Activated effector memory CD4-positive, alpha-beta T cell treated with anti-CD3 and anti-CD28 coated beads, Interleukin-2, amount 50 U/mL, for 16 hours (primary cell): ENCODE data around the gene BTBD16.

ENCODE experiments used
- DNase-seq: peaks from one replicate; pipeline ENCODE4 v3.0.0-alpha.2; 2020

Gene BTBD16

DNA sequence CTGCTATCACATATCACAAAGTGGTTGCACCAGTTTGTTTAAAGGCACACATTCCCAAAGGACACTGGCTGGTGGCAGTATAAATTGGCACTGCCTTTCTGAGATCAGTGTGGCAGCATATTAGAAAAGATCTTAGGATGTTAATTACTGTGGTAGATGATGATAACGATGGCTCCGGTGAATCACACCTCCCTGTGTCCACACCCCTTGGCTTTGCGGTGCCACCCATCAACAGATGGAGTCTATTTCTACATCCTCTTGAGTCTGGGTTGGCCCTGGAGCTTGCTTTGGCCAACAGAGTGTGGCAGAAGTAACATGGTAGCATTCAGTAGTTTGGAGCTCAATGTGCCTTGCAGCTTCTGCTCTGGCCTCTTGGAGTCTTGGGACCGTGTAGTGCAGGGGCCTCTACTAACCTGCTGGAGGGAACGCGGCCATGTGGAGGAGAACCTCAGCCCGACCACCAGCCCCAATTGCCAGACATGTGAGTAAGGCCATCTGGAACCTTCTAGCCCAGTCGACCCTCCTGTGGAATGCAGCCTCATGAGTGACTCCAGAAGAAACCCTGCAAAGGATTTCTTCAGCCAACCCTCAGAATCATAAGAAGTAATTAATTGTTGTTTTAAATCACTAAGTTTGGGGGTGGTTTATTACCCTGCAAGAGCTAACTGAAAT, 76.2 kb downstream of the BTBD16 start:
- DNase-seq: no peak

DNA sequence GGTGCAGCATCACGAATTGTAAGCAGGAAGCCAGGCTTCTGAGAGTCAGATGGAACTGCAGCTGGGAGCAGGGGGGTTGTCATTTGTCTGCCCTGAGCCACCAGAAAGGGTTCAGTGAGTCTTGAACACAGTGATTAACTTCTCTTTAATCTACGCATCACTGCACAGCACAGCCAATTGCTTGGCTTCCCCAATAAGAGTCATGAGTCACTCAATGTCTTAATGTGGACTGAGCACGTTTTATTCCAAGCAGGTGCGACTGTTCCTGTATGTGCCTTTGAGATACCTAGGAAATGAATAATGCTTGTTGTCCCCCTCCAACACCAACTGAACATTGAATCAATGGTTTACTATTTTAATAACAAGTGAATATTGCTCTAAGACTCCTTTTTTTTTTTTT, 77.4 kb downstream of the BTBD16 start:
- DNase-seq: no peak

DNA sequence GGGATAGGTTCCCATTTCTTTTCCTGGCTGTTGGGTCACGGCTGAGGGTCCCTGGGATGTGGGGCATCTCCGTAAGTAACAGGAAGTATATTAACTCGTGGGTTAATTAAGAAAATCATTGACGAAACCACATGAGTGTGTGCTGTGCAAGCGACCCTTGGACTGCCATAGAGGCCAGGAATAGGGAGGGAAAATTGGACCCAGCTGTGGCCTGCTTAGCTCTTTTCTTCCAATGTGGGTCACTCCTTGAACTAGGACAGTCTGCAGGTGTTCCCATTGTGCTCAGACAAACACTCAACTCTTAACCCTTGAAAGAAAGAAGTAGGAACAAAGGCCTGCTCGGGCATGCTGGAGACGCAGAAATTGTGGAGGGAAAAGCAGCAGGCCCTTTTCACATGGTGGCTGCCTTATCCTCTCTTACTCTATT, 77.9 kb downstream of the BTBD16 start:
- no peak for DNase-seq

DNA sequence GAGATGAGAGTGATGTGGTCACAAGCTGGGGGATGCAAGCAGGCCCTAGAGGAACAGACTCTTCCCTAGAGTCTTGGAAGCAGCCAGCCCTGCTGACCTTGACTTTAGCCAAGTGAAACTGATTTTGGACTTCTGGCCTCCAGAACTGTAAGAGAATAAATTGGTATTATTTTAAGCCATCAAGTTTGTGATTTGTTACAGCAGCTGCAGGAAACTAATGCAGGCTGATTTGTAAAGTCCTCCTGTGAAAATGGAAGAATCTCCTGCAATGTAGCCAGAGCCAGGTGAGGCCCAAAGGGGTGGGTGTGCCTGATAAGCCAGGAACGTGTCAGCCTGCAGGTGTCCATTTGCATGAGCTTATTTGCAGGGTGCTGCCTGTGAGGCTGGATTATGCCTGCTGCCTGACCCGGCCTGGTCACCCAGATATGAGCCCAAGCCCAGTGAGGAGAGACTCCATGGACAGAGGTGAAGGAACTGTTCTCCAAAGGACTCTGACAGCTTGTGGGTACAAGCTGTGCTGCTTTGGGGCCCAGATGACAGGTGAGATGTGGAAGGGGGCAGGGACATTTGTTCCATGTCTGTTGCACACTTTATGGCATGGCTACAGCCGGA, 78.8 kb downstream of the BTBD16 start:
- DNase-seq: no peak

DNA sequence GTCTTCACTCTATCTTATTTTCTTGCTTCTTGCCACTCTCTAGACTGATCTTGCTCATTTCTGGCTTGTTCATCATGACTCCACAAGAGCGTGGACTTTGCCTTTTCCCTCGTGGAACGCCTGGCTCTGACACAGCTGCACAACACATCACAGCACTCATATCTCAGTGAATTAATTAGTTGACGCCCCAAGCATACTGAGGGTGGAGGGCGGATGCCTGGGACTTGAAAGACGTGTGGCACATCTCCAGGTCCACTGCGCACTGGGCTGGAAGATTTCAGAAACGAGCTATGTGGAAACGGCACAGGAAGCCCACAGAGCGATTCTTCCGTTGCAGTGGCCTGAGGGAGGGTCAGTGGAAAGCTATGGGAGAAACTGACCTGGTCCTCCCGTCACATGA, 79.8 kb downstream of the BTBD16 start:
- DNase-seq: no peak

DNA sequence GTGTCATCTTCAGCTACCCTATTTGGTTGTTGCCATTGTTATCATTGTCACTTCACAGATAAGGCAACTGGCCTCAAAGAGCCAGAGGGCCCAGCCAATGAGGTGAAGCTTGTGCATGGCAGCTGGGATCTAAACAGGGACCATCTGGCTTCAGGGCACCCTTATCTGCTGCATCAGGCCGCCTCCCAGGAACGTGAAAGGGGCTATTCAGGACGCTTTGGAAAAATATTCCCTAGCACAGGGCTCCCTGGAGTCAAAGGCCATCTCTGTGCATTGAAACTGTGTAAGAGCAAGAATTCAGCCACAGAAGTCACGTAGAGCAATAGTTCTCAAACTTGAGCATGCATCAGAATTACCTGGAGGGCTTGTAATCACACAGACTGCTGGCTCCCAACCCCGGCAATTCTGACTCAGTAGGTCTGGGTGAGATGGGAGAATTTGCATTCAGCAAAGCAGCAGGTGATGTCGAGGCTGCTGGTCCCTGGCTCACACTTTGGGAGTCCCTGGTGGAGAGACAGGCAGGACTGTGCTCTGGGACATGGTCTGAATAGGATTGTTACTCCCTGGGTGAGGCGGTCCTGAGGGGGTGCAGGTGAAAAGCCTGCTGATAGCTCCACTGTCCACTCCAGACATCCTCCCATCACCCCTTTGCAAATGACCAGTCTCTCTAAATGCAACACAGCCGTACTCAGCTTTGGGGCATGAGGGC, 81.9 kb downstream of the BTBD16 start:
- no peak for DNase-seq

DNA sequence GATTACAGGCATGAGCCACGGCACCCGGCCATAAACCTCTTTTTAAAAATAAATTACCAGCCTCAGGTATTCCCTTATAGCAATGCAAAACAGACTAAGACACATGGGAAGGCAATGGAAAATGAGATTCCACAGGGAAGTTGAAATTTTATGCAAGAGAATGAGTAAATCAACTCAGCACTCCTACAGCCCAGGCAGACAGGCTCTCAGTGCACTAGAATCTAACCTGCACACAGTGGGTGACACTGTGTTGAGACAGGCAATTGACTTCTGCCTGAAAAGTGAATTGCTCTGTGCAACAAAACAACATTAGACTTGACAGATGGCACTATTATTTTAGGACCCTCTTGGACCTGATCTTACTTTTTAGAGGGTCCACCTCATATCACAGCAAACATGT, 83.3 kb downstream of the BTBD16 start:
- no peak for DNase-seq

DNA sequence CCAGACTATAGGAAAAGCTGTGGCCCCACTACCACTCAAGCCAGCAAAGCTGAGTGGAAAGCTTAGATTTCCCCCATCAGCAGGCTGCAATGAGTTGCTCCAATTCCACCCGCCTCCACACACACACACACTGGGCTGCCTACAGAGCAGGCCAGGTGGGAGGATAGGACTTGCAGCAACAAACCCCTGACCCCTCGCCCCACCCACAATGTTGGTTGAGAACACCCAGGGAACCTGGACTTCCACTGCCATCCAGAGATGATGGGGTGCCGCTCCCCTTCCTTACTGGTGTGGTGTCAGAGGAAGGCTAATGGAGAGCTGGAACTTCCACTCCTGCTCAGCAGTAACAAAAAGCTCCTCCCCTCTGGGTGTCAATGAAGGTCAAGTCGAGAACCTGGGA, 86.6 kb downstream of the BTBD16 start:
- no peak for DNase-seq

DNA sequence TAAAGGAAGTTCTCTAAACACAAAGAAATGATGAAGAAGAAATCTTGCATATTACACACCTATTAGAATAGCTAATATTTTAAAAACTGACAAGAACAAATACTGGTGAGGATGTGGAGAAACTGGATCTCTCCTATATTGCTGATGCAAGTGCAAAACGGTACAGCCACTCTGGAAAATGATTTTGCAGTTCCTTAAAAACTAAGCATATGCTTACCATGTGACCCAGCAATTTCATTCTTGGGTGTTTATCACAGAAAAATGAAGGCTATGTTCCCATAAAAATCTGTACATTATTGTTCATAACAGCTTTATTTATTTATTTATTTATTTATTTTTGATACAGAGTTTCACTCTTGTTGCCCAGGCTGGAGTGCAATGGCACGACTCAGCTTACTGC, 88.5 kb downstream of the BTBD16 start:
- no peak for DNase-seq

DNA sequence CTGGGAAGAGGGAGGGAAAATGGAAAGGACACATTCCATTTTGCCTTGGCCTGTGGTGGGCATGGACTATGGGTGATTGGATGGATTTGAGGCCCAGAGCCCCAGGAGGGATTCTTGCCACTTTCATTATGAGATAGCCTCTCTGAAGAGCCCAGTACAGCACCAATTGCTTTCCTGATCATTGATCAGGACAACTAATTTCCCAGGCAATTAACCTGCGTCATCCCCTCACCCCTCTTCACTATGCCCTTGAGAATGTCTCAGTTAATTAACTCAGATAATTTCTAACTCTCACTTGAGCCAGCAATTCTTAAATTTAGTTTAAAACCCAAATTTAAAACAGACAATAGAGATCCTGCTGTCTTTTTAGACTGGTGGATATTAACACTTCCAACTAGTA, 90.0 kb downstream of the BTBD16 start:
- DNase-seq: no peak

DNA sequence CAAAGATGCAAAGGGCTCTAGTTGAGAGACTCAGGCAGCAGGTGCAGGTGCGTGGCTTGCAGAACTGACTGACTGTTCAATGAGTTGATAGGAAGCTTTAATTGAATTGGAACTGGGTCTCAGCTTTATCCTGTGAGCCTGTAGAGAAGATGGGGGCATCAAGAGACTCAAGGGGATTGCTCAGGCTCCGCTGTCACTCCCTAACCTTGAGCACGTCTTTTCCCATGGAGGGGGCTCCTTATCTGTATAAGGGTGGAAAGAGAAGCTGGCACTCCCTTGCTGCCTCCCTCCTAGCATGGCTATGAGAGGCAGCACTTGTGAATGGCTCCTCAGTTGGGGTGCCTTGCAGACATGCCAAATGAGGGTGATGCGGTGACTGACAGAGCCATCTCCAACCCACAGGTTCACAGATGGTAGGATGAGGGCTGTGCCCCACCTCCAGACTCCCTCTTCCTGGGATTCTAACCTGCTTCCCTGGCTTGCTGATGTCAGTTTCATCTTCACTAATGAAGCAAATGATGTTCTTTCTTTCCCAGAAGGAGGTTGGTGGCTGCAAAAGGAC, 91.0 kb downstream of the BTBD16 start:
- no peak for DNase-seq

DNA sequence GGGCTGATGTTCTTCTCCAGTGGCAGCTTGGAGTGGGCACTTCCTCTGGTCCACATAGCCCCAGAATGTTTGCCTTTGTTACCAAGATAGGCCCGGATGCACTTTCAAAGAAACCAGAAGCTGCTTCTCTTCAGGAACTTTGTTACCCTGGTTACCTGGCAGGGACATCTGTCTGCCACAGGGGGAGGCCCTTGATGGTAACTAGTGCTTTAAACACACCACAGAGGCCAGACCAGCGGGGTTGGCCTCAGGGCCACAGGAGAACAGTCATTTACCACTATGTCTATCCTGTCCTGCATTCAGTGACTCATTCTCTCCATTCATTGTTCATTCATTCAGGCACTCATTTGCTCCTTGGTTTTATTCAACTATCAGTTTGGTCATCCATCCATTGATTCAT, 91.5 kb downstream of the BTBD16 start:
- no peak for DNase-seq

DNA sequence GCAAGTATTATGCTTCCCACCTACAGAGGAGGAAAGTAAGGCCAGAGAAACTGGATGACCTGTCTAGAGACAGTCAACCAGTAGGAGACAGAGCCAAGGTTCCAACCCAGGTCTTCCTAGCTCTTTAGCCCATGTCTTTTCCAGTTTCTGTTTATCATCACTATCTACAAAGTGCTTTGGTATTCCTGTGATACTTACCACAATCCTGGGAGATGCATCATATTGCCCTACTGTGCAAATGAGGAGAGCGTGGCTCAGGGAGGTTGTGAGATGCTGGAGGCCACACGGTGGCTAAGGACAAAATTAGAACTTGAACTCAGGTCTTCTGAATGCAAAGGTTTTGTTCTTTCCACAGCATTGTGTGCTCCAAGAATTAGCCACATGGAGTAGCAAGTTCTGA, 92.2 kb downstream of the BTBD16 start:
- no peak for DNase-seq

DNA sequence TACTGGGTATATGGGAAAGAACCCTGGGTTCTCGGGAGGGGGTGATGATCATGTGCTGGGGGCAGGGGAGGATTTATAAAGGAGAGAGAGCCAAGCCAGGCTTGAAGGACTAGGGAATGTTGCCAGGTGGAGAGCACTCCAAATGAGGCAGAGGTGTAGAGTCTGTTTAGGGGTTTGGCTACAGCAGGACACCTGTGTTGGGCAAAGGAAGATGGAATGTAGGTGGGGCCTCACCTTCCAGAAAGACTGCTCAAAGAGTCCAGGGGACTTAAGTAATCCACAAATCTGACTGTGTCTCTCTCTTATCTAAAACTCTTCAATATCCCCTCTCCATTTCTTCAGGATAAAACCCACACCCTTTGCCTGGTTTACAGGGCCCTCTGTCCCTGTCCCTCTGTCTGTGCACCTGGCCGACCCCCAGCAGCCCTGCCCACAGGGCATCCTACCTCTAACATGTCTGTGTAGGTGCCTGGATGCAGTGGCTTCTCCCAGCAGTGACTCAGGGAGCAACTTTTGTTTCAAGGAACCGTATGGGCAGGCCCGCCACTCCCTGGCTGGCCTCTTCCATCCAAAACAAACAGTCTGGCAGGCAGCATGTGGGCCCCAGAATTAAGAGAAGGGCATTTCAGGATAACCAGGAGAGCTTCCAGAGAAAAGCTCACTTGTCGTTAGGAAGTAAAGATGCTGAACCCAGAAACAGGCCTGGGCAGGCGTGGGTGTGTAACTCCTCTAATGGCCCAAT, 92.8 kb downstream of the BTBD16 start:
- no peak for DNase-seq

DNA sequence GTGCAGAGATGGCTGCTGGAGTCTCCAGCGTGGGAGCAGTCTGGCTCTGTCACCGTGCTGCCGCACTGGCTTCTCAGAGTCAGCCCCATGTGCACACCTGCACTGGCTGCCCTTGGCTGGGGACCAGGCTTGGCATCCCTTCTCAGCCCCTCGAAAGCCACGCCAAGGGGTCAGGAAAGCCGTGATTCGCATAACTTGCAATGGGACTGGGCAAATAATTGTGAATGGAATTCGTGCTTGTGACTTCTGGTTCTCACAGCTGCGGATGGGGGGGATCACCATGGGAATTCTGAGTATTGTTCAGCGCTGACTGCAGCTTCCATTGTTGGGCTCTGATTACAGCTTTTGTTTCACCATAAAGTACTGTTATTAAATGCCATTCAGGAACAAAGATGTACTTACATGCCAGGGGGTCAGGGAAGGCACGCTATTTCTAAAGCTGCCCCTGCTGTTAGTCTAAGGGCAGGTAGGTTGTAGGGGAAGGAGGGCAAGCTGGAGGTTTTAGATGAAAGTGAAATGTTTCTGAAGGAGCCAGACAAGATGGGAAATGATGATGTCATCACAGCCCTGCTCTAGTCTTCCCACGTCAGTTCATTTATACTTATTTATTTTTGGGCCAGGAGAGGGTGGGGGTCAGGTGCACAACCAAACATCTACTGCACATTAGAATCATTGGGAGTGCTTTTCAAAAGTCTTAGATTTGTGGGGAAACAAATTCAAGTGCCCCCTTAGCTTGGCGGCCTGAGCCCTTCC, 97.6 kb downstream of the BTBD16 start:
- no peak for DNase-seq

DNA sequence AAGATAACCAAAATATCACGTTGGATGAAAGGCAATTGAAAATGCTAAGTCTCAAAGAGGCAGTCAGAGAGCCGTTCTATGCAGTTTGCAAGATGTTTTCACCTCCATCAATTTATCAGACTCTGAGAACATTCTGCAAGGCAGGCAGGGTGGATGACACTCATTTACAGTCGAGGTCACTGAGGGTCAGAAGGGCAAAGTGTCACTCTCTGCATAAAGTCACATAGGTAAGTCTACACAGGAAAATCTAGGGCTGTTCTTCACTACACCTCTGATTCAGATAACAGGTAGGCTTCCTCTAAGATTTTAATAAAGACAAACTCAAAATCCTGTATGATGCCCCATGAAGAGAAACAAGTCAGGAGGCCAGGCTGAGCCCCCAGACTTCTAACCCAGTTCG, 102.0 kb downstream of the BTBD16 start:
- DNase-seq: no peak

DNA sequence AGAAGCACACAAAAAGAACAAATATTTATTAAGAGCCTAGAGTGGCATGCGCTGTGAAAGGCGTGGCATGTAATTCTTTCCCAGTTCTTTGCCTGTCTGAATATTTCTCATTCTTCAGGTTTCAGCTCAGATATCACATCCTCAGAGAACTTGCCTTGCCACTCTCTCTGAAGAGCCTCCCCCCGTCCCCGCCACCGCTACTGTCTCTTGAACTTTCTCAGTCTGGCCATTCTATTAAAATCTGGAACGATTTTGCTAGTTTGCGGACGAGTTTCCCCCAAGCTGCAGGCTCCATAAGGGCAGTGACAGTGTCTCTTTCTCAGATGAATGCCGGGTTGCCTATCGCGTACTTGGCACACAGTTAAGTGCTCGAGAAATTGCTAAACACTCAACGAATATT, 102.6 kb downstream of the BTBD16 start:
- DNase-seq: no peak

DNA sequence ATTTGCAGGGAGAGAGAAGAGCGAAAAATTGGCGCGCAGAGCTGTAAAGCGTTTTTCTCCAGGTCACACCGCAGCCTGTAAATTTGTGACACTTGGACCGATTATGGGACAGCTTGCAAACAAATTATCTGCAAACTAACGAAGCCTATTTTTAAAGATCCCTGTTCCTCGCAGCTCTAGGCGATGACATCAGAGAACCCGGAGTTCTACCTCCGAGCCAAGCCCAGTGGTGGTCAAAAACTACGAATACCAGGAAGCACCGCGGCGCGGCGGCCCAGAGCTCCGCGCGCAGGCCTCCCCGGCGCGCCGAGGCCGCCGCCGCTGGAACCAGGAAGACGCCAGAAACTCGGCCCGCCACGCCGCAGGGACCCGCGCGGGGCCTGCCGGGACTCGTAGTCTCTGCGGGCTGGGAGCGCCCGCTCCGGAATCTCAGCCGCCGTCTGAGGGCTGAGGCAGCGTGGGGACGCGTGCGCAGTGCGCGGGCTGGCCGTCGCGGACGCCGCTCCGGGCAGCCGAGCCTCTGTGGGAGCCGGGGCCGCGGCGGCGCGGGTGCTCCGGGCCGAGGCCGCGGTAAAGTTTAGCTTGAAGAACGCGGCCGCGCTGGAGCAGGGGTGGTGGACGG, 103.3 kb downstream of the BTBD16 start, which contains the start of gene PLEKHA1:
TSS of gene PLEKHA1 (plus strand) at position 472 of the 622 bp plus-strand sequence. CDS start 18,493 bp downstream, outside the sequence.
- DNase-seq: peak; percentile 97

DNA sequence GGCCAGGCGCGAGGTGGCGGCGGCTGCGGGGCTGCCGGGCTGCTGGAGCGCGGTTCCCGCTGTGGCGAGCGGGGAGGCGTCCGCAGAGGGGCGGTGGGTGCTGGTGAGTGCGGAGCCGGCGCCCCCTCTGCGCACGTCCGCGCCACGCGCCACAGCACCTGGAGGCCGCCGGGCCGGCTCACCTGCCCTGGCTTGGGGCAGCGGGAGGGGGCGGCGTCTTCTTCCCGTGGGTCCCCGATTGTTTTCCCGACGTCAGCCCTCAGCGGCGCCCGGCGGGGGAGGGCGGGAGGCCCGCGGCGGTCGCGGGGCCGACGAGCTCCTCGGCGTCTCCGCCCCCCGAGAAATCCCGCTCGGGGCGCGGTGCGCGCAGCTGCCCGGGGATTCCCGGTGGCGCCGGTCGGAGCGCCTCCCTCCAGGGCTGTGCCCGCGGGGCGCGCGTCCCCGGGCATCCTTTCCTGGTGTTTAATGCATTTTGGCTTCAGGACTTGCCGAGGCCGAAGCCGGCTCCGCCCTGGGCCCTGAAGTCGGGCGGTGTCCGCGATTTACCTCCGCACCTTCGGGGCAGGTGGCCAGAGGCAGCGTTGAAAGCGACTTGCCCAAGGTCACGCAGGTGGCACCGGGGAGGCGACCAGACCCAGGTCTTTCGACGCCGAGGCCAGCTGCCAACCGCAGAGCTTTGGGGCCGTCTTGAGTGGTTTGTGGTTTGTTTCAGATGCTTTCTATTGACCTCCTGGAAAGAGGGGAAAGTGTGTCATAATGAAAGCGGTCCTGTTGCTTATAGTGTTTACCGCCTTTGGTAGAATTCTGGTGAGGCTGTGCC, 104.0 kb downstream of the BTBD16 start:
- DNase-seq: peak; percentile 92

DNA sequence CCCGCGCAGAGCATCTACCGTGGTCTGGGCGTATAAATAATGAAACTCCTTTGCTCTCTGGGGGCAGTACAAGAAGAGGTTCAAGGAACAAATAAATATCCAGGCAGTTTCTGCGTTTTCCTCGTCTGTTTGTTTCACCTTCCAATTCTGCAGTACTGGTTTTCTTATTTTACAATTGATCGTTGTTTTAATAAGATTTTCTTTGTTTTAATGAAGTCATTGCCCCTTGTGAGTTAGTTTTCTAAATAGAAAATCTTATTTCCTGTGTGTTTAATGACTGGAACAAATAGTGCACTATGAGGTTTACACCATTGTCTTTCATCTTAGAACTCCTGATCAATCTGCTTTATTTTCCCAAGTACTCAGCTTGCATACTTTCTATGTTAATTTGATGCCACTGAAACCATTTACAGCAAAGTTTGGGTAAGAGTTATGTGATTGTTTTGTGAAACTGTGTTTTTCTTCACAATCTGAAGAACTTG, 104.6 kb downstream of the BTBD16 start:
- no peak for DNase-seq
